ENCODE measurements around the gene EBF4. TPM values are rescaled to one million over a fixed set of nuclear protein-coding genes. Genes with fewer than 3 reads are reported as not detected.

Gene EBF4
- total RNA-seq, 1 experiment from 2014 or later = 11.4 TPM

- ChIA-PET CTCF (interaction anchor here (1.1 kb wide), 1 partner anchor 63 kb away, joined by 3 read pairs; no protein-coding TSS in a partner anchor), RAD21 (ENCODE audit: low non-redundant PET in 1 of 2, low total read pairs in 2 of 2, uncharacterized antibody in 2 of 2, unreplicated experiment in 2 of 2) (no interaction called here), POLR2A (no interaction called here)
- no peaks in the 10 kb centered on the region for H3K27me3 ChIP-seq (ENCODE audit: insufficient read depth, low read length)
- BruUV-seq (replicated peaks) = no TSS peak
- H4K20me1 ChIP-seq (ENCODE audit: insufficient read depth) = no peaks in the 10 kb centered on the region
- H3K9me2 ChIP-seq (ENCODE audit: insufficient read depth) = no peaks in the 10 kb centered on the region
- no peak overlapping the region for H3K4me3 ChIP-seq (replicated peaks in 1 of 2; ENCODE audit: low read depth in 1 of 2, low read length in 2 of 2)
- no peak for ATAC-seq
- H3K9me3 ChIP-seq (ENCODE audit: control insufficient read depth in 1 of 2, insufficient read depth in 1 of 2, low read depth in 1 of 2, low read length in 2 of 2) = no peaks in the 10 kb centered on the region
- peaks cover 6 to 20% of the 10 kb centered on the region in 2 experiments; a peak in 3 of 4 replicates for H3K4me1 ChIP-seq (ENCODE audit: control insufficient read depth in 1 of 2, insufficient read depth in 2 of 2, low read length in 2 of 2)
- intact Hi-C loops (cut with micrococcal nuclease) = no loop called here
- H3K27ac ChIP-seq (ENCODE audit: low read depth, low read length) = no peak overlapping the region
- no peak for DNase-seq (ENCODE audit: low read depth, low spot score)
- H3K4me2 ChIP-seq (ENCODE audit: low read length) = no peak overlapping the region
- no peaks in the 10 kb centered on the region for H3K79me2 ChIP-seq (ENCODE audit: insufficient read depth, low read length)
- H2AFZ ChIP-seq (ENCODE audit: low read depth, low read length, poor library complexity, severe bottlenecking) = no peak overlapping the region
- no peak for TF ChIP-seq POLR2AphosphoS5 (IDR thresholded peaks at IDR 0.05; ENCODE audit: low read depth, low read length)
- TF ChIP-seq EZH2 (IDR thresholded peaks at IDR 0.05) = no peak
- TF ChIP-seq ZFX (IDR thresholded peaks at IDR 0.05) = no peak
- TF ChIP-seq YY1 (IDR thresholded peaks at IDR 0.05; ENCODE audit: extremely low read depth, insufficient replicate concordance, low read depth, low read length) = no peak
- TF ChIP-seq RAD21 (IDR thresholded peaks at IDR 0.05; ENCODE audit: low read depth) = no peak
- TF ChIP-seq ZBTB33 (IDR thresholded peaks at IDR 0.05; ENCODE audit: extremely low read depth, insufficient replicate concordance, low read length) = no peak
- no peak for TF ChIP-seq CBX3 (IDR thresholded peaks at IDR 0.05; ENCODE audit: low read depth)
- no peak for TF ChIP-seq REST (IDR thresholded peaks at IDR 0.05; ENCODE audit: low read depth)
- no peak for TF ChIP-seq EZH2phosphoT487 (IDR thresholded peaks at IDR 0.05; ENCODE audit: borderline replicate concordance)
- no peak for TF ChIP-seq SIN3A (IDR thresholded peaks at IDR 0.05; ENCODE audit: low read depth)
- no peak for TF ChIP-seq ZNF274 (IDR thresholded peaks at IDR 0.05; ENCODE audit: low read depth, low read length)
- no peak for TF ChIP-seq EGR1 (IDR thresholded peaks at IDR 0.05; ENCODE audit: low read depth)
- TF ChIP-seq ATF3 (IDR thresholded peaks at IDR 0.05) = no peak
- TF ChIP-seq FOSL1 (IDR thresholded peaks at IDR 0.05; ENCODE audit: low read depth) = no peak
- TF ChIP-seq POLR2A (IDR thresholded peaks at IDR 0.05; ENCODE audit: borderline replicate concordance, extremely low read depth, insufficient read depth, insufficient read length) = no peak
- TF ChIP-seq SP1 (IDR thresholded peaks at IDR 0.05; ENCODE audit: low read depth) = no peak
- TF ChIP-seq MAX (IDR thresholded peaks at IDR 0.05) = no peak
- no peak for TF ChIP-seq TCF7L2 (IDR thresholded peaks at IDR 0.05; ENCODE audit: borderline replicate concordance, extremely low read depth, insufficient read depth, insufficient read length)
- no peak for TF ChIP-seq CTCF (IDR thresholded peaks at IDR 0.05 in 2 of 3, conservative IDR thresholded peaks at IDR 0.05 in 1 of 3; ENCODE audit: borderline replicate concordance in 1 of 3, insufficient read depth in 1 of 3, low read depth in 2 of 3, low read length in 2 of 3)
- no peak for TF ChIP-seq CEBPB (IDR thresholded peaks at IDR 0.05; ENCODE audit: low read depth)
- H3K9ac ChIP-seq (ENCODE audit: low read length) = no peak overlapping the region
- H3K36me3 ChIP-seq (ENCODE audit: control insufficient read depth in 1 of 2, insufficient read depth in 2 of 2, low read length in 2 of 2) = no peaks in the 10 kb centered on the region
These were observed 2.4 kb upstream of the EBF4 start for GRCh38 chr20:2690213-2690612.
